Stimulated activated CD8-positive, alpha-beta memory T cell treated with anti-CD3 and anti-CD28 coated beads, Interleukin-12 subunit alpha, Interleukin-12 subunit beta, amount 100 ng/mL, for 24 hours (primary cell): ENCODE results near the gene FAM90A26.
"Not testable (repeated sequence)": the region's sequence is repeated elsewhere in the genome, so short reads cannot be mapped to it uniquely, and the experiment has no call there.

ENCODE experiments used
- DNase-seq: peaks from one replicate; pipeline ENCODE4 v3.0.0-alpha.2; 2020; ENCODE audit errors: extremely low read depth

The FAM90A26 gene

DNA sequence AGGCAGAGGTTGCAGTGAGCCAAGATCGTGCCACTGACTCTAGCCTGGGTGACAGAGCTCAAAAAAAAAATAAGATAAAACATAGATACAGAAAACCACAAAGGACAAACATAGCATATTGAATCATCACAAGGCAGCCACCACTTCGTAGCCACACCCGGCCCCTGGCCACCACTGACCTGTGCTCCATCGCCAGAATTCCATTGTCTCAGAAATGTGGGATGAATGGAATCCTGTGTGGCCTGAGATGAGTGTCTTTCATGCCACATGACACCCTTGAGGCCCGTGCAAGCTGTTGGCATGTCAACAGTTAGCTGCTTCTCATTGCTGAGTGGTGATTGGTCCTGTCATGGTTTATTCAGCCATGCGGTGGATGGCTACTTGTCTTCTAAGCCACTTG is 10.2 kb upstream of the FAM90A26 start:
- DNase-seq = not testable (repeated sequence)

DNA sequence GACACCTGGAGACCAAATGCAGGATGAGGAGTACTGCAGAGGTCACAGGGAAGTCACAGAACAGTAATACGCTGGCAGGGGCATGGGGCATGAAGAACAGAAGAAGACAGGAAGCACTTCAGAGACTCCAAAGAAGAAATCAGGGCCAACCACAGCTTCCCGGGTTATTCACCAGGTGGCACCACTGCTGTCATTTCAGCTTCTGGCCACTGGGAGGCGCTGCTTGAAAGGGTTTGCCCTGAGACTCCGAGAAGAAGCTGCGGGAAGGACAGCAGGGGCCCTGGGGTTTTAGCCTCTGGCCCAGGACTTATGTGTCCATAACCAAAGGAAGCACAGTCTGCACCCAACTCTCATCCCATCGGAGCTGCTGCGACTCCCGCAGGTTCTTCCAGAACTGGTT is 4.2 kb upstream of the FAM90A26 start:
- not testable (repeated sequence) for DNase-seq

DNA sequence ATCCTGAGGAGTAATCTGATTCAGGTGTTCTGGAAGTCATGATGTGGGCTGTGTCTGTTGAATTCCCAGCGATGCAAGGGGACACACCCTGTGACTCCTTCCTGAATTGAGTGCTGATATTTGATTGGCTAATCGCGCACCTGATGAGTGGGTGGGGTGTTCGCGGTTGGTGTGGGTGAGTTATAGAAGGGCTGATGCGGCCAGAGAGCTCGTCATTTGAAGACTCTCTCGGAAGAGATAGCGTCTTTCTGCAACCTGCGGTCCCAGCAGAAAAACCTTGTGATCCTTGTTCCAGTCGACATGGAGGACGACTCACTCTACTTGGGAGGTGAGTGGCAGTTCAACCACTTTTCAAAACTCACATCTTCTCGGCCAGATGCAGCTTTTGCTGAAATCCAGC is 40.1 kb downstream of the FAM90A26 start, which contains the start of gene USP17L10:
USP17L10 (plus strand) TSS at position 301 of the 400 bp plus-strand sequence; CDS start at position 301, 0 bp downstream.
- not testable (repeated sequence) for DNase-seq

DNA sequence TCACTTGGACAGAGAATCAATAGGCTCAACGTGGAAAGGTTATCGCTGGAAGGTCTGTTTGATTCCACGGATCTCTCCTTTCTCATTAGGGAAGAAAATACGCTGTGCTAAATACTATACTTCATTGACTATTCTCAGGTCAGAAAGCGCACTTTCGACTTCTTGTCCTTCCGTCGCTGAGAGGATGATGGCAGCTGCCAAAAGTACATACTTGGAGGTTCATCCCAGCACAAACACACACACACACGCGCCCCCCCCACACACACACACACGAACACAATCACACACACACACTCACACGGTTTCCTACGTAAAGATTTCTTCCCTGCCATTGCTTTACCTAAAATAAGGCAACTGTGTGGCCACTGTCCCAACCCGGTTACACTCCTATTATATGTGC is 44.5 kb downstream of the FAM90A26 start:
- DNase-seq = not testable (repeated sequence)

DNA sequence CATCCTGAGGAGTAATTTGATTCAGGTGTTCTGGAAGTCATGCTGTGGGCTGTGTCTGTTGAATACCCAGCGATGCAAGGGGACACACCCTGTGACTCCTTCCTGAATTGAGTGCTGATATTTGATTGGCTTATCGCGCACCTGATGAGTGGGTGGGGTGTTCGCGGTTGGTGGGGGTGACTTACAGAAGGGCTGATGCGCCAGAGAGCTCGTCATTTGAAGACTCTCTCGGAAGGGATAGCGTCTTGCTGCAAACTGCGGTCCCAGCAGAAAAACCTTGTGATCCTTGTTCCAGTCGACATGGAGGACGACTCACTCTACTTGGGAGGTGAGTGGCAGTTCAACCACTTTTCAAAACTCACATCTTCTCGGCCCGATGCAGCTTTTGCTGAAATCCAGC is 44.9 kb downstream of the FAM90A26 start, which contains the start of gene USP17L11:
USP17L11 (plus strand) TSS at position 301 of the 400 bp plus-strand sequence; CDS start at position 301, 0 bp downstream.
- not testable (repeated sequence) for DNase-seq

DNA sequence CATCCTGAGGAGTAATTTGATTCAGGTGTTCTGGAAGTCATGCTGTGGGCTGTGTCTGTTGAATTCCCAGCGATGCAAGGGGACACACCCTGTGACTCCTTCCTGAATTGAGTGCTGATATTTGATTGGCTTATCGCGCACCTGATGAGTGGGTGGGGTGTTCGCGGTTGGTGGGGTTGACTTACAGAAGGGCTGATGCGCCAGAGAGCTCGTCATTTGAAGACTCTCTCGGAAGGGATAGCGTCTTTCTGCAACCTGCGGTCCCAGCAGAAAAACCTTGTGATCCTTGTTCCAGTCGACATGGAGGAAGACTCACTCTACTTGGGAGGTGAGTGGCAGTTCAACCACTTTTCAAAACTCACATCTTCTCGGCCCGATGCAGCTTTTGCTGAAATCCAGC is 49.6 kb downstream of the FAM90A26 start, which contains the start of gene USP17L12:
USP17L12 (plus strand) TSS at position 301 of the 400 bp plus-strand sequence; CDS start at position 301, 0 bp downstream.
- DNase-seq = not testable (repeated sequence)

DNA sequence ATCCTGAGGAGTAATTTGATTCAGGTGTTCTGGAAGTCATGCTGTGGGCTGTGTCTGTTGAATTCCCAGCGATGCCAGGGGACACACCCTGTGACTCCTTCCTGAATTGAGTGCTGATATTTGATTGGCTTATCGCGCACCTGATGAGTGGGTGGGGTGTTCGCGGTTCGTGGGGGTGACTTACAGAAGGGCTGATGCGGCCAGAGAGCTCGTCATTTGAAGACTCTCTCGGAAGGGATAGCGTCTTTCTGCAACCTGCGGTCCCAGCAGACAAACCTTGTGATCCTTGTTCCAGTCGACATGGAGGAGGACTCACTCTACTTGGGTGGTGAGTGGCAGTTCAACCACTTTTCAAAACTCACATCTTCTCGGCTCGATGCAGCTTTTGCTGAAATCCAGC is 54.4 kb downstream of the FAM90A26 start, which contains the start of gene USP17L13:
USP17L13 (plus strand) TSS at position 301 of the 400 bp plus-strand sequence; CDS start at position 301, 0 bp downstream.
- not testable (repeated sequence) for DNase-seq
